GM21717 (cell line): ENCODE results near the gene GLP2R.
"Not testable (repeated sequence)": the region's sequence is repeated elsewhere in the genome, so short reads cannot be mapped to it uniquely, and the experiment has no call there.

ENCODE experiments used
- ATAC-seq: cut with Tn5 transposase; IDR thresholded peaks from one replicate; pipeline ENCODE4 v1.9.1; 2021; ENCODE audit warnings: mild to moderate bottlenecking, moderate library complexity; ENCODE audit not compliant: unreplicated experiment

Gene GLP2R

DNA sequence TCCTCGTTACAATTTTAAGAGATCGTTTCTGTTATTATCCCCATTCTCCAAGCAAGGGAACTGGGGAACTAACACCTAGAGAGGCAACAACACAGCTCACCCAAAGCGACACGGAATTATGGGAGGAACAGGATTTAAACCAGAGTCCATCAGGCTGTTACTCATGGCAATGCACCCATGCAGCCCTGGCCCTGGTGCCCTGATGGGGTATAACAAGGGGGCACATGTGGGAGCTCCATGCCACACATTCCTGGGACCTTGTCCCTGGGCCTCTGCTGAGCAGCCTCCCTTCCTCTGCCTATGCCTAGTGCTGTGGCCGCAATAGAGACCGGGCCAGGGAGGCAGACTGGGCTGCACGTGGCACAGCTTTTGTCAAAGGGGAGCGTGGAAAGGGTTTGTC is 92.6 kb downstream of the GLP2R start:
- ATAC-seq: no peak

DNA sequence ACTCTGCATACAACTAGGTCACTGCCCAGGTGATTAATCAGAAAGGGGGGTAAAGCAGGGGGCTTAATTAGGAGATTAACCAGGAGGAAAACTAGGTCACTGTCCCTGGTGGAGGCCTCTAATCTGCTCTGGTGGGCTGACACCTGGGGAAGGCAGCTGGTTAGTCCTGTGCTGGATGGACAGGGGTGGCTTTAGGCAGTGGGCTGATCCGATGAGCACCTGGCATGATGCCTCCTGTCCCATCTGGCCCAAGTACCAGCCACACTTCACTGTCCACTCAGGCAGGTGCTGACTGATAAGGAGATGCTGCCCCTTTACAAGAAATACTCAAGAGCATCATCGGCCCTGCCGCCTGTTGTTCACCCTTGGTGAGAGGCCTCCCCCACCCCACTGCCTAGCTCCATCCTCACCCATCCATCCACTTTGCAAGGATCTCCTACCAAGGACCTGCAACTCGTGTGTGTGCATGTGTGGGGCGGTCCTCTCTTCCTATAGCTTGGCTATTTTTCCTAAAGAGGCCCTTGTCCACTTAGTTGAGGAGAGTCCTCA is 93.2 kb downstream of the GLP2R start:
- ATAC-seq: no peak

DNA sequence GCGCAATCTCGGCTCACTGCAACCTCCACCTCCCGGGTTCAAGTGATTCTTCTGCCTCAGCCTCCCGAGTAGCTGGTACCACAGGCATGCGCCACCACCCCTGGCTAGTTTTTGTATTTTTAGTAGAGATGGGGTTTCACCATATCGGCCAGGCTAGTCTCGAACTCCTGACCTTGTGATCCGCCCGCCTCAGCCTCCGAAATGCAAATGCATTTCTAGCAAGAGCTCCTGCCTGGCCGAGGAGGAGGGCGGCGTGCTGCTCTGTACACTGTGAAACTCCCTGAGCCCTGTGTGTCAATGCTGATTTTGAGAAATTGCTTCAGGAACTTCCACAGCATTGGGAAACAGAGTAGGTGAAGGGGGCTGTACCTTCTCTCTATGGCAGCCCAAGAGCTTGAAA is 95.5 kb downstream of the GLP2R start:
- ATAC-seq: not testable (repeated sequence)

DNA sequence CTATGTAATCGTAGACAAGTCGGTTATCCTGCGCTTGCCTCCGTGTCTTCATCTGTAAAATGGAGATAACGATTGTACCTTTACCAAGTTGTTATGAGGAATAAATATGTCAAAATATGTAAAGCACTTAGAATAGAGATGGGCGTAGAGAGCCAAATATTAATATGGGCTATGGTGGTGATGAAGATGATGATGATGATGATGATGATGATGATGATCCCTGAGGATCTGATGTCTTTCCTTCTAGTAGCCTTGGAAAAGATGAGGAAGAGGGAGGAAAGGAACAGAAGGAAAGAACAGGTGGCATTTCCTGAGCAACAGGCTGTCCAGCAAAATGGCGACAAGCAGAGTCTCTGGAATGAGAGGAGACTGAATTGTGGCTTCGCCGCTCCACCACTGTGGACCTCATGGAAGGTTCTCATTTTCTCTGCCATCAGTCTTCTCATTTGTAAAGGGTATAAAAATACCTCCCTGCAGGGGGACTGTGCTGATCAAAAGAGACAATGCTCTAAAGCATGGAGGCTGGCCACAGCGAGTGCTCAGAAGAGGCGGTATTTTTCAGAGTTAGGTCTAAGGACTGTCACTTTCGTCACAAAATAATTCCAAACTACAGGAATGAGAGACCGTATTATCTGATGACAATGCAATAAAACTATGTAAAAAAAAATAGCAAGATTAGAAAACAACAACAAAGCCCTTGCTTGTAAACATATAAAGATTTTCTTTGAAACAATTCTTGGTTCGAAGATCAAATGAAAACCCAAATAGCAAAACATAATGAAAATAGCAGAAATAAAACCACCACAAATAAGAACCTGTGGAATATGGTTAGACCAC is 96.5 kb downstream of the GLP2R start:
- ATAC-seq: no peak

DNA sequence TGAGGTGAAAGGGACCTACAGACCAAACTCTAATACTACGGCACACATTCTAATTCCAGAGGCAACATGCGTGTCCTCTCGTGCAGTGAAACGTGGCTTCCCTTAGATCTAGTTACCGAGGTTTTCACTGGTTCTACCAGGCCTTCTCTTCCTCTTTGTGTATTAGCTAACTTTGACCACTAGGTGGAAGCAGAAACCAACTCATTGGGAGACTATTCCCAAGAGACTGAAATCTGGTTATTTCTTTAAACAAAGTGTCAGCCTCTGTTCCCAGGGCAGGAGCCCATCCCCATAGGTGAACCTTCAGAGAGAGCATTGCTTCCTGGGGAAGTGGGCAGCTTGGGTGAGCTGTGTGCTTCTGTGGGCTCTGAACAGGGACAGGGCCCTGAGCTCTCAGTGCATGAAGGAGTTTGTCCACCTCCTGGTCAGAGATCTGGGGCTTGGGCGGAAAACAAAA is 99.0 kb downstream of the GLP2R start:
- ATAC-seq: peak; percentile 59

DNA sequence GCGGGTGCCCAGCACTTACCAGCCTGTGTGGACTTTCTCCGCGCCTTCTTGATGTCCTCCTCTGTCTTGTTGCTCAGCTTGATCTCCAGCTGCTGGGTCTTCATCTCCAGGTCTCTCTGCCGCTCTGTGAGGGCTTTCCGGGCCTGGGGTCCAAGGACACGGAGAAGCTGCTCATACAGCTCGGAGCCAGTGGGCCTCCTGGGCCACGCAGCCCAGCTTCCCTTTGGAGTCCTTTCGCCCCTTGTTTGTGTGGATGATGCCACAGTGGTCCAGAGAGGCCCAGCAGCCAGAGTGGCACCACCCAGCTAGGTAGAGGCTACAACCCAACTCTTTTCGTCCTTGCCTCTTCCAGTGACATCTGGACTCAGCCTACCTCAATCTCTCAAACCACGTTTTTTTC is 99.7 kb downstream of the GLP2R start:
- no peak for ATAC-seq

DNA sequence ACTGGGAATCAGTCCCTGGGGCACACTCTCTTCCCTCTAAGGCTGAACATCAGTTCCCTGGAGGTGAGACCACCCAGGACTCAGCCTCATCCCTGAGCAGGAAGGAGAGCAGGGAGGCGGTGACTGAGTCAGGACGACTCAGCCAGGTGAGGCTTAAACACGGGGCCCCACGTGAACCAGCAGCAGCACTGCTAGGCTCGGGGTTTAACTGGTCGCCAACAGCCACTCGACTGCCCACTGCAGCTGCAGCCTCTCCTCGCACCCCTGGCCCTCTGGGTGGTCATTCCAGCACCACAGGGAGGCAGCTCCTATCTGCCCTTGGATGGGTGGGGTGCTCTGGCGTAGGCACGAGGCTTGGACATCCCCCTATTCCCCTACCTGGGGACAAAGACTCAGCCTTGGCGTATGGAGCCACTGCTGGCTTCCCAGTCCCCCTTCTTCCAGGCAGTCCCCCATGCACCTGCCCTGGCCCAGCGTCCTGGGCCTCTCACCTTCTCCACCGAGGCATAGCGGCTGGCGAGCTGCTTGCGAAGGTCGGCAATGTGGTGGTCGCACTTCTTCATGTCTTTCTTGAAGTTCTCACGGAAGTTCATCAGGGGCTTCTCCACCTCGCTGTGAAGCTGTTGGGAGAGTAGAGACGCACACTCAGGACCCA is 100.6 kb downstream of the GLP2R start:
- no peak for ATAC-seq

DNA sequence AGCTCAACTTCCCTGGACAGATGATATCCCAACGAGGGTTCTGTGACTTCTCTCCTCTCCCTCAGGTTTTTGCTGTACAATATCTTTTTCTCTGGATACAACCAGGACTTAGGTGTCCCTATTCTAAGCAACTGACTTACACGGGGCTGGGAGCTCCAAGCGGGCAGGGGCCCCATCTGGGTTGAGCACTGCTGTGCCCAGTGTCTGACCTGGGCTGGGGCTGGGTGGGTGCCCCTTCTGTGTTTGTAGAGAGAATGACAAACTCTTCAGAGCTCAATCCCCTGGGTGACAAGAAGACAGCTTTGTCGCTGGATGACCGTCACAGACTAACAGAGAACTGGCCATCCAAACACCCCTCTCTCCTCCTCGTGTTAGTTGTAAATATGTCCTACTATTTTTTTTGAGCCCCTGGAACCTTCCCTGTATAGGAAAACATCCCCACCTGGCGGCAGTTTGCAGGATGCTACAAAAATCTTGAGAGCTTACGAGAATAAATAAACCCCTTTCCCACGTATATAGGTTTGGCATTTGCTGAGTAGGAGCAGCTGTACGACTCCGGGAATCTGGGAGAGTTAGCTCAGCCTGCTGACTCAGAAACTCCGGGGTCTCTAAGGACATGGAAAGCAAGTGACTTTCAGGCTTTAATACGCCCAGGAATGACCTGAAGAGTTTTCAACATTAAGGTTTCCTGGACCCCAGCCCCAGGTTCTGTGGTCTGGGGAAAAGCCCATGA is 103.0 kb downstream of the GLP2R start:
- ATAC-seq: no peak

DNA sequence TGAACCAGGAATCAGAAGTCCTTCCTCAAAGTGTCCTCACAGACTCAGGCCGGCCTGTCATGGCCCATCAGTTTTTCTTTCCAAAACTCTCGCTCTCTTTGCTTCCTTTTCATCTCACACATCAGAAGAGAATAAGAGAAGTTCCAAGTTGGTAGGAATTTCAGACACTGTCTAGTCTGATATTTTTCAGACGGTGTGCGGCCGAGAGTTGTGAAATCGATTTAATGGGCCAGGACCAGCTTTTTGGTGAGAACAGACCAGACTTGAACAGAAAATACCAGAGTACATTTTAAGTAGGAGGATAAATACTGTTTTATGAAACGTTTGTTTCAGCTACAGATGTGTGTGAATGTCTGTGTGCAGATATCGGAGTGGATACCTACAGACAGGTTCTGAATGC is 104.1 kb downstream of the GLP2R start:
- ATAC-seq: no peak

DNA sequence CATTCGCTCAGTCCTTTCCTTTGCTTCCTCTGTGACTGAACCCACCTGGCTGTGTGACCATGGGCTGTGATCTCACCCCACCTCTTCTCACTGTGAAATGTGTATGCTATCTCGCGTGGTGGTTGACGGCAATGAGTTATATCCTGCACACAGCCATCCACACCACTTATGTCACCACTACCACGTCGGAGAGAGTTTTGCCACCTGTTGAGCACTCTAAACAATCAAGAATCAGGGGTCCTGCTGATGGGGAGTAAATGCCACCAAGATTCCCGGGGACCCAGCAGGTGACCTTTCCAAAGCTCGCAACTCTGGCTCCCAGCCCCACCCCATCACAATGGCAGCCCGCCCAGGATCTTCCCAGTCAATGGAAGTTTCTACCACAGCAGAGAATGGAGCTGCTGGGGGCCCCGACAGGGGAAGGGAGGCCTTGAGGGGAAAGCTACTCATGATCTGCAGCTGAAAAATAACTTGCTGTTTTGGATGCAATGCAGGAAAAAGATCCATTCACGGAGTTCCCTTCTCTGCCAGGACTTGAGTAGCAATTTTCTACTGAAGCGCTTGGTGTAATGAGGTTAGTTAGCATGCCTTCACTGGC is 105.5 kb downstream of the GLP2R start:
- ATAC-seq: no peak

DNA sequence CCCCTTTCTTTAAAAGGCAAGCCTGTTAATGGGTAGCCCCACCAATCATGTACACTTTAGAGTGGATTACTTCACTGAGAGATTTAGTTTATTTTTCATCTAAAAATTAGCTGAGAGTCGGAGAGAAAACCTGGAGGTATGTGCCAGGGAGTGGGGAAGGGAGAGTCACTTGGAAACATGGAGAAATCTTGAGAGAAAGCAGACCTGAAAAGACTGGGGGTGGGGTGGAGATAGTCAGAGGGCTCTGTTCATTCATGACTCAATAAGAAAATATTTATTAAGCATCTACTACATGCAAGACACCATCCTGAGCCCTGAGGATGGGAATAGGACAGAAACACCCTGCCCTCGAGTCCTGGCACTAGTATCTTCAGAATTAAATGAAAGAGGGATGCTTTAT is 106.8 kb downstream of the GLP2R start:
- ATAC-seq: no peak

DNA sequence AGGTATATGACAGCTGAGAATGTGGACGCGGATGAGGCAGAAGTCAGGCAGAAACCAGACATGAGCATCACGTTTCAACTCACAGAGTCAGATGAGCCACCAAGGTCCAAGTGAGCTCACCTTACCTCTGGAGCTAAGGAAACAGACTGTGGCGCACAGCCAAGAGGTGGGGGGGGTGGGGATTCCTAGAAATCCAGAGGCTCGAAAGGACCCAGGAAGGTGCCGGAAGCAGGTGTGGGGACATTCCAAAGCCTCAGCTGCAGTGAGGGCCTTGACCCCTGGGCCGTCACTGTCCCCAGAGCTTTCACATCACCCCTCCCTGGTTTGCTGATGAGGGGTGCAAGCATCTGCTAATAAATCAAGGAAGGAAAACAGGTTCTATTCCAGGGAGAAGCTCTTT is 108.6 kb downstream of the GLP2R start:
- no peak for ATAC-seq

DNA sequence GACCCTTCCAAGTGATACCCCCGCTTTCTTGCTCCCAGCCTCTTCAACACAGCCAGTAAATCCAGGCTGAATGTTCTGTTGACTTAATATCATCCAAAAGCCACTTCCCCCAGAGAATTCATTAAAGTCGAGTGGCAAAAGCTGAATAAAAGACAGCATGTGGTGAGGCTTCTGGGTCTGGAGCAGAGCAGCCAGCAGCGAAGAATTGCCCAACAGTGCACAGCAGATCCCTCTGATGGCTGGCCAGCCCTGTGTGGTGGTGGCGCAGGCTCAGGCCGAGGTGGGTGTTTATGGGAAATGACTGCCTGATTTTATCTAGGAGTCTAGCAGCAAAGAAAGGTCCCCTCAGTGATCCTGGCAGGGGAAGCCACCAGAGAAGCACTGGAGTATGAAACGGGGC is 109.7 kb downstream of the GLP2R start:
- ATAC-seq: no peak

DNA sequence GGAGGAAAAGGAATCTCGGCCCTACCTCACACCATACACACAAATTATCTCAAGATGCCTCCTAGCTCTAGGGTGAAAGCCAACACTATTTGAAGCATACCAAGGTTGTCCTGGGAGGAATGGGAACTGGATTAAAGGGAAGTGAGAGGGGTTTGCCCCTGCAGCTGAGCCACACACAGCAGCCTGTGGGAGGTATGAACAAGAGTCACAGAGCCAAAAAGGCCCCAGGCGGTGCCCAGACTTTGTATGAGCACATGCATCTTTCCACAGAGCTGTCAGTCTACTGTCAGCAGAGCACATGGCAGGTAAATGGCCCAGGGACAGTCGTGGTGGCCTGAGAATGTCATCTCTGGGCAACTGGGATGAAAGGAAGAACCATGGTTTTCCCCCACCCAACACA is 110.4 kb downstream of the GLP2R start:
- no peak for ATAC-seq

DNA sequence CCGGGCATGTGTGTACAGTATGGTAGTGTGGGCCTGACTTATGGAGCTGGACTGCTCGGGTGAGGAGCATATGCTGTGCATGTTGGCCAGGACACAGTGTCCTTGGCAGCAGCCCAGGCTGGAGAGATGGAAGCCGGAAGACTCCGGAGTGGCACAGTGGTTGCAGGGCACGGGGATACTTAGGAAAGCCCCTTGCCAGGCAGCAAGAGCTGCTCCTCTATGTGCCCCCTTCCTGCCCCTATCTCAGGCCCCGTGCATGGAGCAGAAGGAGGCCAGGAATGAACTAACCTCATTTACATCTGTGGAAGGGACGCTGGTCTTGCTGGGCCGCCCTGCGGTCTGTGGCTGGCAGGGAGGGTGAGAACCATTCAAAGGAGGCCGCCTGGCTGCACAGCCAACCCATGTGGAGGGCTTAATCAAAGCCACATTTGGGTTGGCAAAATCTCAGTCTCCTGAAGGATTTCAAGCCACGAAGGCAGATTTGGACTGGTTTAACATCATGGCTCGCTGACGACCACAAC is 111.6 kb downstream of the GLP2R start:
- no peak for ATAC-seq

DNA sequence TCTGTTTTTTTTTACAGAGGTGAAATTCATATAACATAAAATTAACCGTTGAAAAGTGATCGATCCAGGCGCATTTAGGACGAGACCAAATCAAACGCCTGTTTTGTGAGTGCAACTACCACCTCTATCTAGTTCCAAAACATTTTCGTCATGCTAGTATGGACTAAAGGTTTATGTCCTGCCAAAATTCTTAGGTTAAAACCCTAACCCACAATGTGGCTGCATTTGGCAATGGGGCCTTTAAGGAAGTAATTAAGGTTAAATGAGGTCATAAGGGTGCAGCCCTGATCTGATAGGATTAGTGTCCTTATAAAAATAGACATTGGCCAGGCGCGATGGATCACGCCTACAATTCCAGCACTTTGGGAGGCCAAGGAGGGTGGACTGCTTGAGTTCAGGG is 112.2 kb downstream of the GLP2R start:
- no peak for ATAC-seq

DNA sequence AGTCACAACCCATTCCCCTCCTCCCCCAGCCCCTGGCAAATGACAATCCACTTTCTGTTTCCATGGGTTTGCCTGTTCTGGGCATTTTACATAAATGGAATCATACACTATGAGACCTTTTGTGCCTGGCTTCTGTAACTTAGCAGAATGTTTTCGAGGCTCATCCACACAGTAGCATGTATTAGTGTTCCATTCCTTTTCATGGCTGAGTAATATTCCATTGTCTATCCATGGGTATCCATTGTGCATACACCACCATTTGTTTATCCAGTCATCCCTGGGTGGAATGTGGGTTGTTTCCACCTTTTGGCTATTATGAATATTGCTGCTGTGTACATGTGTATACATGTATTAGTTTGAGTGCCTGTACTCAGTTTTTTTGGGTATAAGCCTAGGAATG is 113.0 kb downstream of the GLP2R start:
- ATAC-seq: no peak

DNA sequence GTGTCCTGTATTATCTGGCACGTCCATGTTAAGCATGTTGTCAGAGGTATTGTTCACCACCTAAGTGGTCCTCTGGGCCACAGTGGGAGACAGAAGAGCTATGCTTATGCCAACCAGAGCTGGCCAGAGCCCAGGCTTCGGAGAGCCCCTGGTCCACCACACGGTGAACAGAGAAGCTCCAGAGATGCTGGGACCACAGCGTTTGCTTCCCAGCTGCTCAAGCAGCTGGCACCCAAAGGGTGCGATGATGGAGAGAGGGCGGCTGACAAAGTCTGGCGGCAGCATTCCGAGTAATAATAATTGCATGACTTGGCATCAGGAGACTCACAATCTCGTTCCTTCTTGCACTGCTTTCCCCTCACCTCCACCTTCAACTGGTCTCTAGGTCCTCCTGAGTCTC is 115.1 kb downstream of the GLP2R start:
- no peak for ATAC-seq

DNA sequence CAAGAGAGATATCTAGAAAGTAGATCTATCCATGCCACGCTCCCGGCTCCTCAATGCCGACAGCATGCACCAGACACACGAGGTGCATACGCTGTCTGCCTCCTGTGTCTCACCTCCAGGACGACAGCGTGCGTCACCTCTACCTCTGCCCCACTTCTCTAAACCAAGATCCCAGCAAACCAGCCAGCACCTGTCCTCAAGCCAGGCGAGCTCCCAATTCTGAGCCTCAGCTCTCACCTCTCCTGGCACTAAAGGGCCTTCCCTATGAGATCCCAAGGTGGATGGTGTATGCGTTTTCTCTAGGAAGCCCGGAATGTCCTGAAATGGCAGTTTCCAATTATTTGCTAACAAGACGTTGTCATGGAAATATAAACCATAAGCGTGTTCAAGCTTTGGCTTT is 115.6 kb downstream of the GLP2R start:
- ATAC-seq: no peak
